Transverse colon (tissue), 4 donors: ENCODE results near the gene BLVRB. TPM values are rescaled to one million over a fixed set of nuclear protein-coding genes. Genes with fewer than 3 reads are reported as not detected.
A peak's percentile ranks its signal among the peaks of the same experiment; 100 is the strongest.
"Not testable (repeated sequence)": the region's sequence is repeated elsewhere in the genome, so short reads cannot be mapped to it uniquely, and the experiment has no call there.

Experiments
- DNase-seq: peaks from one replicate; pipeline ENCODE4 v3.0.0-alpha.2; 2019
- H3K27ac ChIP-seq, 4 donors: fragments of 200-600 bp; sonication (generic); 2 replicates each; pipeline ENCODE4 v1.5.1; 2016 to 2018; ENCODE audit warnings: inconsistent platforms in 4 of 4
- H3K27me3 ChIP-seq: fragments of 200-600 bp; sonication (generic); 2 replicates; pipeline ENCODE4 v1.5.1; 2017; ENCODE audit warnings: inconsistent platforms
- H3K36me3 ChIP-seq, 4 donors: fragments of 200-600 bp; sonication (generic); 2 replicates each; pipeline ENCODE4 v1.5.1; 2017 to 2019; ENCODE audit warnings: inconsistent platforms in 4 of 4
- H3K4me1 ChIP-seq, 4 donors: fragments of 200-600 bp; sonication (generic); 2 replicates each; pipeline ENCODE4 v1.5.1; 2017 to 2020; ENCODE audit warnings: inconsistent platforms in 4 of 4
- H3K4me3 ChIP-seq, 4 donors: fragments of 200-600 bp; sonication (generic); 1 replicate in 1 of 4; 2 replicates in 3 of 4; pipeline versions ENCODE4 v1.5.1 to v1.6.1; 2017 to 2019; ENCODE audit warnings: inconsistent platforms in 4 of 4
- H3K9me3 ChIP-seq, 2 donors: fragments of 200-600 bp; sonication (generic); 2 replicates each; pipeline ENCODE4 v1.5.1; 2017 to 2019; ENCODE audit warnings: inconsistent platforms in 2 of 2
- EP300 ChIP-seq: sonication (generic); formaldehyde crosslinking; IDR thresholded peaks from one replicate; pipeline ENCODE4 v1.6.1; 2017; ENCODE audit warnings: antibody characterized with exemption, low read depth
- POLR2A ChIP-seq: fragments of 450-650 bp; IDR thresholded peaks from one replicate; pipeline ENCODE4 v1.6.1; 2016; ENCODE audit warnings: antibody characterized with exemption, mild to moderate bottlenecking, moderate library complexity
- POLR2AphosphoS5 ChIP-seq, 3 donors: sonication (generic); formaldehyde crosslinking; IDR thresholded peaks; one replicate each; pipeline ENCODE4 v1.6.1; 2016; ENCODE audit warnings: antibody characterized with exemption in 3 of 3
- WGBS, 2 donors: methylation state at CpG; one replicate each; pipeline ENCODE4 v1.1.5; 2018; ENCODE audit warnings: low coverage in 1 of 2; 5-methylcytosine and 5-hydroxymethylcytosine counted together
- in situ Hi-C, 4 donors: fragments of 200-750 bp; cut with MboI; loops; one replicate each; pipeline versions ENCODE4 v1.15.0 to v1.15.1; 2017; ENCODE audit warnings: low sequenced_read_pairs in 3 of 4, low pct_ligation_motif_present in 1 of 4, low pct_unique_long_range_greater_than_20kb in 1 of 4
- intact Hi-C: fragments of 100-400 bp; cut with DNase I; formaldehyde crosslinking; loops from one replicate; pipeline ENCODE4 v1.15.1; 2023; ENCODE audit warnings: low total_unique reads
- total RNA-seq, 4 donors: library from RNA; depleted of rRNA; stranded (reverse); fragments of >200 nt; gene quantifications; one replicate each; pipeline ENCODE4 v1.1.0, GENCODE V29; 2016
- TF ChIP-seq, protein P1 (sequence below), 5 experiments: fragments of 200-600 bp in 3 of 5; fragments of 450-650 bp in 2 of 5; sonication (generic) in 3 of 5; IDR thresholded peaks; 1 replicate in 2 of 5; 2 replicates in 3 of 5; pipeline ENCODE4 v1.5.1; 2016 to 2017; ENCODE audit warnings: antibody characterized with exemption in 5 of 5, inconsistent platforms in 3 of 5, mild to moderate bottlenecking in 2 of 5, moderate library complexity in 1 of 5

Gene BLVRB
- total RNA-seq, 4 donors from 2014 or later = 81.5 to 193 (median 147) TPM

- WGBS, 2 donors = 19 to 43% methylated on average over 4 to 10 of the region's 11 CpGs
- H3K27ac ChIP-seq = peak overlapping the region; percentile 93 to 95 (median 95)
- H3K9me3 ChIP-seq = no peaks in the 10 kb centered on the region
- no peaks in the 10 kb centered on the region for H3K36me3 ChIP-seq
- peak overlapping the region in 3 of 4 donors; percentile 57 to 80 (median 79) for H3K4me3 ChIP-seq
- in situ Hi-C loops (no loop called here), intact Hi-C loops (no loop called here)
- H3K27me3 ChIP-seq = peaks cover 10% of the 10 kb centered on the region
- peak; percentile 93 for DNase-seq
- TF ChIP-seq POLR2AphosphoS5 (IDR thresholded peaks at IDR 0.05) (peak in 1 of 3 donors; percentile 24), EP300 (no peak), POLR2A (no peak)
- TF ChIP-seq, protein P1, sequence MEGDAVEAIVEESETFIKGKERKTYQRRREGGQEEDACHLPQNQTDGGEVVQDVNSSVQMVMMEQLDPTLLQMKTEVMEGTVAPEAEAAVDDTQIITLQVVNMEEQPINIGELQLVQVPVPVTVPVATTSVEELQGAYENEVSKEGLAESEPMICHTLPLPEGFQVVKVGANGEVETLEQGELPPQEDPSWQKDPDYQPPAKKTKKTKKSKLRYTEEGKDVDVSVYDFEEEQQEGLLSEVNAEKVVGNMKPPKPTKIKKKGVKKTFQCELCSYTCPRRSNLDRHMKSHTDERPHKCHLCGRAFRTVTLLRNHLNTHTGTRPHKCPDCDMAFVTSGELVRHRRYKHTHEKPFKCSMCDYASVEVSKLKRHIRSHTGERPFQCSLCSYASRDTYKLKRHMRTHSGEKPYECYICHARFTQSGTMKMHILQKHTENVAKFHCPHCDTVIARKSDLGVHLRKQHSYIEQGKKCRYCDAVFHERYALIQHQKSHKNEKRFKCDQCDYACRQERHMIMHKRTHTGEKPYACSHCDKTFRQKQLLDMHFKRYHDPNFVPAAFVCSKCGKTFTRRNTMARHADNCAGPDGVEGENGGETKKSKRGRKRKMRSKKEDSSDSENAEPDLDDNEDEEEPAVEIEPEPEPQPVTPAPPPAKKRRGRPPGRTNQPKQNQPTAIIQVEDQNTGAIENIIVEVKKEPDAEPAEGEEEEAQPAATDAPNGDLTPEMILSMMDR (IDR thresholded peaks at IDR 0.05) = peak; percentile 83 to 97 (median 91)
- H3K4me1 ChIP-seq = peaks cover 15 to 33% (median 30%) of the 10 kb centered on the region in 4 donors
These were observed 1.2 kb downstream of the BLVRB start for GRCh38 chr19:40464059-40465024.

DNA sequence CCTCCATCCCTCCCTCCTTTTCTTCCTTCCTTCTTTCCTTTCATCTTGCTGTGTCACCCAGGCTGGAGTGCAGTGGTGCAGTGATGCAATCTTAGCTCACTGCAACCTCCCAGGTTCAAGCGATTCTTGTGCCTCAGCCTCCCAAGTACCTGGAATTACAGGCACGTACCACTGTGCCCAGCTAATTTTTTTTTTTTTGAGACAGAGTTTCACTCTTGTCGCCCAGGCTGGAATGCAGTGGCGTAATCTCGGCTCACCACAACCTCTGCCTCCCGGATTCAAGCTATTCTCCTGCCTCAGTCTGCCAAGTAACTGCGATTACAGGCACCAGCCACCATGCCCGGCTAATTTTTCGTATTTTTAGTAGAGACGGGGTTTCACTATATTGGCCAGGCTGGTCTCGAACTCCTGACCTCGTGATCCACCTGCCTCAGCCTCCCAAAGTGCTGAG lies 1.9 kb downstream of the BLVRB start:
- H3K4me3 ChIP-seq, DNase-seq, H3K9me3 ChIP-seq, in situ Hi-C loops, H3K36me3 ChIP-seq, intact Hi-C loops: not testable (repeated sequence)
- Histone ChIP-seq H3K27ac (peak overlapping the region; percentile 93 to 95 (median 95)), H3K27me3 (peaks cover 10% of the 10 kb centered on the region), H3K4me1 (peaks cover 15 to 33% (median 30%) of the 10 kb centered on the region in 4 donors)
- 69 to 72% methylated on average over 7 to 12 of the region's 12 CpGs for WGBS, 2 donors

DNA sequence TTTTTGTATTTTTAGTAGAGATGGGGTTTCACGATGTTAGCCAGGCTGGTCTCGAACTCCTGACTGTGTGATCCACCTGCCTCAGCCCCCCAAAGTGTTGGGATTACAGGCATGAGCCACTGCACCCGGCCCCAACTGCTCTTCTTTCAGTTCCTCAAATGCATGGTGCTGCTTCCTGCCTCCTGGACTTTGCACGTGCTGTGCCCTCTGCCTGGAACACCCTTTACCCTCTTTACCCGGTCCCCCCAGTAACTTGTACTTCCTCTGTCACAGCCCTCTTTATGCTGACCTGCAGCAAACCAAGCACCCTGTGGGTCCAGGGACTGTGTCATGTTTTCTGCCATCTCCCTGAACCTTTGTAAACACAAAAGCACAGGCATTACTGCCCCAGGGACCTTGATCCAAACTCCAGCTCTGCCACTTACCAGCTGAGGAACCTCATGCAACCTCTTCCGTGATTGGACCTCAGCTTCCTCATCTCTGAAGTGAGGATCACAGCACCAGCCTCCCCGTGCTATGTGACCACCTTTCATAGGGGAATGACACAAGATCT lies 3.8 kb downstream of the BLVRB start:
- peak overlapping the region; percentile 1 to 30 (median 16) for H3K27ac ChIP-seq

GRCh38 chr19:40460185-40460584 lies 5.4 kb downstream of the BLVRB start:
- H3K27ac ChIP-seq = no peak overlapping the region
- DNase-seq = no peak
- WGBS, 2 donors = 92% methylated on average over 3 of the region's 3 CpGs
- in situ Hi-C loops = no loop called here
- TF ChIP-seq EP300 (no peak), POLR2AphosphoS5 (IDR thresholded peaks at IDR 0.05) (no peak), POLR2A (no peak)
- TF ChIP-seq, protein P1 (IDR thresholded peaks at IDR 0.05) = no peak
- intact Hi-C loops = no loop called here
- peaks cover 4 to 22% (median 17%) of the 10 kb centered on the region in 4 donors for H3K4me1 ChIP-seq
- H3K36me3 ChIP-seq = peaks cover 0 to 6% (median 3%) of the 10 kb centered on the region in 4 donors
- no peaks in the 10 kb centered on the region for H3K9me3 ChIP-seq
- no peaks in the 10 kb centered on the region for H3K27me3 ChIP-seq
- H3K4me3 ChIP-seq = no peak overlapping the region

More for the DNA sequence above, 3.8 kb downstream of the BLVRB start:
- Histone ChIP-seq H3K4me3 (no peak overlapping the region), H3K4me1 (peaks cover 10 to 26% (median 25%) of the 10 kb centered on the region in 4 donors), H3K9me3 (no peaks in the 10 kb centered on the region), H3K36me3 (peaks cover 0 to 6% (median 3%) of the 10 kb centered on the region in 4 donors), H3K27me3 (no peaks in the 10 kb centered on the region)
- in situ Hi-C loops (no loop called here), intact Hi-C loops (no loop called here)
- whole genome bisulfite sequencing, 2 donors = 60% methylated on average over 7 of the region's 7 CpGs; no CpG with 5 or more reads in 1 of the 2 donors
- DNase-seq = peak; percentile 43
- TF ChIP-seq POLR2A = no peak
- TF ChIP-seq, protein P1 (IDR thresholded peaks at IDR 0.05) = no peak
- TF ChIP-seq EP300 = no peak
- TF ChIP-seq POLR2AphosphoS5 (IDR thresholded peaks at IDR 0.05) = no peak
